Psoas muscle (tissue), 8 donors: ENCODE measurements around the gene MFN2. TPM values are rescaled to one million over a fixed set of nuclear protein-coding genes. Genes with fewer than 3 reads are reported as not detected.

Experiments
- ATAC-seq, 4 donors: fragments of 200-7000 bp; cut with Tn5 transposase; one replicate each; pipeline ENCODE4 v1.9.1; 2020; ENCODE audit warnings: moderate library complexity in 3 of 4, mild to moderate bottlenecking in 2 of 4
- DNase-seq, 2 donors: peaks; one replicate each; pipeline ENCODE4 v3.0.0-alpha.2; 2020
- H3K27ac ChIP-seq: fragments of 200-600 bp; one replicate; pipeline ENCODE4 v1.8.0; 2022
- H3K27me3 ChIP-seq, 3 donors: fragments of 200-600 bp in 1 of 3; one replicate each; pipeline versions ENCODE4 v1.6.1 to v1.8.0; 2013 to 2022; ENCODE audit warnings: low read length in 2 of 3, mild to moderate bottlenecking in 2 of 3, moderate library complexity in 1 of 3; ENCODE audit not compliant: insufficient read depth in 3 of 3
- H3K36me3 ChIP-seq, 2 donors: fragments of 200-600 bp in 1 of 2; one replicate each; pipeline versions ENCODE4 v1.6.1 to v1.8.0; 2013 to 2022; ENCODE audit warnings: low read depth in 1 of 2, mild to moderate bottlenecking in 1 of 2, moderate library complexity in 1 of 2; ENCODE audit not compliant: insufficient read depth in 1 of 2
- H3K4me1 ChIP-seq: fragments of 200-600 bp; one replicate; pipeline ENCODE4 v1.8.0; 2022
- H3K4me3 ChIP-seq: fragments of 200-600 bp; one replicate; pipeline ENCODE4 v1.8.0; 2022; ENCODE audit warnings: mild to moderate bottlenecking
- H3K9me3 ChIP-seq: fragments of 200-600 bp; one replicate; pipeline ENCODE4 v1.8.0; 2022
- CTCF ChIP-seq: fragments of 200-600 bp; IDR thresholded peaks from one replicate; pipeline ENCODE4 v1.8.0; 2022; ENCODE audit warnings: antibody characterized with exemption
- WGBS, 3 donors: extraction: QIAGEN DNeasy Blood & Tissue Kit; methylation state at CpG; one replicate each; pipeline versions ENCODE4 v1.1.6 to v1.1.7; 2013; 5-methylcytosine and 5-hydroxymethylcytosine counted together
- intact Hi-C, 2 donors: fragments of 100-400 bp; cut with DNase I; formaldehyde crosslinking; loops; one replicate each; pipeline versions ENCODE4 v1.11.0 to v1.14.2; 2022
- long read RNA-seq, 2 donors: library from polyadenylated mRNA; unstranded; transcript quantifications; one replicate each; pipeline ENCODE4 v2.0.0, GENCODE V29; 2021
- polyA plus RNA-seq, 3 donors: library from polyadenylated mRNA; stranded (reverse); fragments of 200-250 nt; gene quantifications; one replicate each; pipeline ENCODE4 v1.2.3, GENCODE V29; 2013
- total RNA-seq, 4 donors: library from RNA; stranded (reverse); fragmentation: NEBNext Ultra II Directional in 2 of 4; extraction: Animal tissue kit (Norgen Biotek cat#: 25700) in 2 of 4; gene quantifications; one replicate each; pipeline versions ENCODE4 v1.2.1 to v1.2.4, GENCODE V29; 2021 to 2023
- donor health status: healthy with polysubstance abuse.
- donor health status: DM: no; HTN: no; CAD: no; lungs with moderate emphysema.
- donor health status: Bipolar disorder and iron deficiency.
- donor health status: healthy.
- donor health status: DM: yes; HTN: yes; CAD: no.
- donor health status: DM: no; HTN: no; CAD: no.
- donor health status: DM: no; HTN: no; CAD: no.
- donor health status: DM: yes; HTN: yes; CAD: no.

MFN2 gene
- total RNA-seq, result 100 to 1,000 TPM; 245 to 542 (median 320) TPM
- polyA plus RNA-seq, result 100 to 1,000 TPM; 163 to 225 (median 177) TPM
- long read RNA-seq, donor 1, full-length matches to known transcripts, result 25 of 165 reads
- long read RNA-seq, donor 1, partial matches to known transcripts, result 112 of 165 reads
- long read RNA-seq, donor 1, other reads (novel, unspliced or antisense), result 28 of 165 reads
- long read RNA-seq, donor 2, full-length matches to known transcripts, result 61 of 385 reads
- long read RNA-seq, donor 2, partial matches to known transcripts, result 259 of 385 reads
- long read RNA-seq, donor 2, other reads (novel, unspliced or antisense), result 65 of 385 reads

GRCh38 chr1:11979851-11980675, at the start of gene MFN2:
Gene MFN2, plus strand, starts transcription at chr1:11980444. Its CDS starts 8,725 bp downstream, at chr1:11989169.
- Histone ChIP-seq H3K9me3 (no peaks in the 10 kb centered on the region), H3K27me3 (no peaks in the 10 kb centered on the region), H3K4me3 (peak within 1 kb of the TSS; percentile 88), H3K36me3 (peaks cover 10 to 44% of the 10 kb centered on the region in 2 donors), H3K27ac (peak within 1 kb of the TSS; percentile 97), H3K4me1 (peaks cover 47% of the 10 kb centered on the region)
- peak; percentile 88 to 91 (median 90) for ATAC-seq
- no peak for TF ChIP-seq CTCF
- 0 to 1% (median 0%) methylated on average over 55 to 74 of the region's 74 CpGs for WGBS, 3 donors
- intact Hi-C loops, result loop anchor here in 1 of 2 donors (5.0 kb wide), 1 partner anchor 38 kb away; no protein-coding TSS in a partner anchor
- peak; percentile 98 to 99 for DNase-seq

GRCh38 chr1:11930571-11931445, 49.4 kb upstream of the MFN2 start:
- no peak for TF ChIP-seq CTCF
- Histone ChIP-seq H3K9me3 (no peaks in the 10 kb centered on the region), H3K4me1 (peaks cover 41% of the 10 kb centered on the region), H3K36me3 (no peaks in the 10 kb centered on the region), H3K27me3 (no peaks in the 10 kb centered on the region), H3K4me3 (no peak overlapping the region), H3K27ac (peak overlapping the region; percentile 78)
- ATAC-seq (no peak), DNase-seq (no peak)
- intact Hi-C loops, result loop anchor here in 1 of 2 donors (5.0 kb wide), 1 partner anchor 36 kb away; no protein-coding TSS in a partner anchor
- 39 to 42% (median 41%) methylated on average over 7 of the region's 7 CpGs for WGBS, 3 donors

GRCh38 chr1:11931845-11932244, 48.4 kb upstream of the MFN2 start:
- Histone ChIP-seq H3K27me3 (no peaks in the 10 kb centered on the region), H3K4me1 (peaks cover 46% of the 10 kb centered on the region), H3K27ac (peak overlapping the region; percentile 78), H3K36me3 (no peaks in the 10 kb centered on the region), H3K9me3 (no peaks in the 10 kb centered on the region), H3K4me3 (no peak overlapping the region)
- WGBS, 3 donors, result 77 to 90% (median 78%) methylated on average over 10 of the region's 10 CpGs
- intact Hi-C loops, result loop anchor here in 1 of 2 donors (5.0 kb wide), 1 partner anchor 35 kb away; no protein-coding TSS in a partner anchor
- ATAC-seq, result no peak
- no peak for TF ChIP-seq CTCF
- DNase-seq, result no peak

- Histone ChIP-seq H3K36me3 (peaks cover 0 to 6% of the 10 kb centered on the region in 2 donors), H3K4me3 (peak within 1 kb of the TSS; percentile 81), H3K27ac (peak within 1 kb of the TSS; percentile 83), H3K4me1 (peaks cover 51% of the 10 kb centered on the region), H3K9me3 (no peaks in the 10 kb centered on the region), H3K27me3 (no peaks in the 10 kb centered on the region)
- intact Hi-C loops, result loop anchor here in 1 of 2 donors (5.0 kb wide), 1 partner anchor 33 kb away; no protein-coding TSS in a partner anchor
- DNase-seq (peak; percentile 87 to 92), ATAC-seq (peak; percentile 74 to 82 (median 76))
- 1 to 5% (median 2%) methylated on average over 35 to 55 of the region's 55 CpGs for WGBS, 3 donors
- no peak for TF ChIP-seq CTCF
Observed at GRCh38 chr1:11934302-11935056, 45.8 kb upstream of the MFN2 start, which contains the start of gene PLOD1. Gene PLOD1, plus strand, starts transcription at chr1:11934717. Its CDS starts 63 bp downstream, at chr1:11934780.
